Measurements from ENCODE around the gene C5AR1.

GRCh38 chr19:47316513-47316912 lies 6.9 kb downstream of the C5AR1 start:
- TF ChIP-seq CTCF (conservative IDR thresholded peaks at IDR 0.05; ENCODE audit: low read length): no peak
- TF ChIP-seq EZH2phosphoT487 (IDR thresholded peaks at IDR 0.05; ENCODE audit: borderline replicate concordance, low read depth, low read length): no peak
